GF-D8 (cell line): ENCODE data around the gene AKIP1.

Experiments used
- DNase-seq: peaks from one replicate; lab custom pipeline; 2025; lab: John Stamatoyannopoulos, UW

AKIP1 gene

DNA sequence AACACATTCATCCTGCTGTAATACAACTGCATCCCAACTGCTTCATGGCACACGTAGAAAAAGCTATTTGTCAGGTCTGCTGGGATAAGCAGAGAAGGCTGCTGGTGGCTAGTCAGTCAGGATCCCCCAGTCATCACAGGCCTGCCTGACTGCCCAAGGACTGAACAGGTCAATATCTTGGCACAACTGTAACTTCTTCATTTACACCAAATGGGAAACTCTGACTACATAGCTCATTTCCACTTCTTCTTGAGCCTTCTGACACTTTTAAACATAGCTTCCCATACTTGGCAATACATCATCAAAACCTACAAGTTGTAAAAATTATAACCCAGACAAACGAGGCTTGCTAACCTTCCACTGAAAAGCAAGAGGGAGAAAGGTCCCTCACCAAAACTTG lies 50.4 kb downstream of the AKIP1 start:
- no peak for DNase-seq

DNA sequence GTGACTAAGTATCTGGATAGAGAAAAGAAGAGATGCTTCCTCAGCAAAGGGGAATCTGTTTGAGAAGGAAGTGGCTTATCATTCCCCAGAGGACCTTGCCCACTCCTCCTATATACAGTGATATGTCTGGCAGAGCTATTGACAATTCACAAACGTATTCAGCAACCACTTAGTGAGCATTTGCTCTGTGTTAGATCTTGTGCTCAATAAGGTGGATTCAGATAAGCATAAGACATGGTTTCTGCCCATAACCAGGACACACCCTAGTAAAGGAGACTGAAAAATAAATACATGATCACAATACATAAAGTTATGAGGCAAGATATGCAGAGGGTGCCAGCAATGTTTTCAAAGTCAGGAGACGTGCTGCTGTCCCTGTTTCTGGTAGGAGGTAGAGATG lies 51.9 kb downstream of the AKIP1 start:
- DNase-seq = no peak

DNA sequence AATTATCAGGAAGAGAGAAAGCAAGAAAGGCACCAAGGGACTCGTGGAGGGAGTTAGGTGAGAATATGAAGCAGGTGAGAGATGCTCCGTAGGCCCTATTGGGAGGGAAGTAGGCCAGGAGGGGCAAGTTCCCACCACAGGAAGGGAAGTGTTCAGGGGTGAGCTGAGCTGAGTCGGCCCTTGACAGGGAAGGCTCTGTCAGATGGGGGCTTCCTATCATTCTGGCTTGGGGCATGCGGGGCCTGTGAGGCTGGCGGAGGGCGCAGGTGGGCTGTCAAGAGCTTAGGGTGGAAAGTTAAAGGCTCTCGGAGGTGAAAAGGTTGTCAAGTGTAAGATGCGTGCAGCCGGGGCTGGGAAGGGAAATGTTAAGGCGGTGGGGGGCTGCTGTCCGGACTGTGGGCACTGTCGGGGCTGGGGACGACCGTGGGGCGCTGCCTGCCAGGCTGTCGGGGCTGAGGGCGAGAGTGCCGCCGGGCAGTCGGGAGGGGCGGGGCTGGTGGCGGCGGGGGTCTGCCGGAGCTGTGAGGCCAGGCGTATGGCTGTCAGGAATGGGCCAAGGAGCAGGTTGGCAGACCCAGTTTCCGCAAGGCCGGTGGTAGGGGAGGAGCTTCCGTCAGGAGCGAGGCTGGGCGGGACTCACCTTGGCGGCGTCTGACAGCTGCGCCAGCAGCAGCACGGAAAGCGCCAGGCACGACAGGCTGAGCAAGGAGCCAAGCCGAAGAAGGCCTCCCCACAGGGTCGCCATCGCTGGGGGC lies 52.8 kb downstream of the AKIP1 start:
- no peak for DNase-seq

DNA sequence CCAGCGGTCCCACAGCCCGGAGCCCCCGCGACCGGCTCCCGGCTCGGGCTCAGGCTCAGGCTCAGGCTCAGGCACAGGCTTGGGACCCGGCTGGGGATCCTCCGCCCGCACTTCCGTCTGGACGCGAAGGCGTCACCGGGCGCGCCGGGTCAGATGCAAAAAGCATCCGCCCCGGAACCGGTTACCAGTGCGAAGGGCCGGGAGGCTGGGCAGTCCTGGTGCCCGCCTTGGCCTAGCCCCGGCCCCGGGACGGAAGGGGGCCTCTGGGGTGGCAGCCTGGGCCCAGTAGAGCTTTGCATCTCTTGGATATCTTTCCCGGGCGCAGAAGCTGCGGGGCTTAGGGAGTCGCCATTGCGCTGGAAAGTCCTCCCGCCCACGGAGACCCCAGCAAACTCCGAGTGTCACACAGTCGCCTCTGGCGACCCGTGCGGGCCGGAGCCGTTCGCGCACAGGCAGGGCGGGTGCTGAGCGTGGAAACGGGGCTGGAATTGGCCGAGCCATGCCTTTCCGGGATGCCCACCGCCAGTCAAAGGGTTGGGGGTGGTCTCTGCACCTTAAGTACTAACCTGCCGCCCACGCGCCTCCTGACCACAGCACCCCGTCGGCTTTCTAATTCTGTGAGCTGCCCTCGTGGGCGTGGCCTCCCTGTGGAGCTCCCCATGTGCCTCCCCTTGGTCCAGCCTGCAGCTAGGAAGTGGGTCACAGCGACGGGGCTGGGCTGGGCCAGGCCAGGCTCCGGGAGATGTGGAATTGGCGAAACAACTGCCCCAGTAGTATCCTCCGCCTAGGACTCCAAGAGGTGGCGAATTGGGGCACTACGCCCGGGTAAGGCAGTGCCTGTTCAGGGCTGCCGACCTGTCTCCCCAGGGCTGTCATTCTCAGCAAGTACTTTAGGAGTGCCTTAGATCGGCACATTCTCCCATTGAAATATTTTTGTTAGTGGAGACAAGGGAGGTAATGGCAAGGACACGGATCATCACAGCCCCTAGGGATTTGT lies 53.6 kb downstream of the AKIP1 start, which contains the start of gene TMEM9B:
TMEM9B (minus strand) TSS at position 119 of the 997 bp plus-strand sequence. CDS start 129 bp downstream, outside the sequence.
- DNase-seq = peak; percentile 22

DNA sequence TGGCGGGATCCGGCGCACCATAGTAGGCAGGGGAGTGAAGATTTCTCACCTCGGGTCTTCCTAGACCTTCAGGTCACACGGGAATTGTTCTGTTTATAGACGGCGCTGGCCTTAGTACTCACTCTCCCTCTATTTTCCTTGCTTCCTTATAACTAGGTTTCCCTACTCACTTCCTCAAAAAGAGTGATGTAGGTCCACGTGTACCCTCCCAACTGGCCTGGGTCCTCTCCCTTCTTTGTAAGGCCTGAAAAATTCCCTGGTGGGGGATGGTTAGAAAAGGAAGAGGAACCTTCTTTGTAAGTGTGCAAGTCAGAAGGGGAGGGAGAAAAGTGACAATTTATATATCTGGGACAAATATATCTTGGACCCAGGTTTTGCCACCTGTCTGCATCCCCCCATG lies 56.2 kb downstream of the AKIP1 start:
- DNase-seq = no peak
